T1000 (cell line): ENCODE measurements around the gene KIF3A.
"Not testable (repeated sequence)": the region's sequence is repeated elsewhere in the genome, so short reads cannot be mapped to it uniquely, and the experiment has no call there.

ENCODE experiments used
- DNase-seq: peaks from one replicate; lab custom pipeline; 2025; ENCODE audit warnings: mixed read lengths; lab: John Stamatoyannopoulos, UW

The KIF3A gene

GRCh38 chr5:132718544-132719312, 18.6 kb downstream of the KIF3A start:
- DNase-seq, result no peak

- no peak for DNase-seq
Observed at GRCh38 chr5:132714456-132715307, 22.7 kb downstream of the KIF3A start.

- no peak for DNase-seq
Observed at GRCh38 chr5:132708645-132709044, 28.7 kb downstream of the KIF3A start.

DNA sequence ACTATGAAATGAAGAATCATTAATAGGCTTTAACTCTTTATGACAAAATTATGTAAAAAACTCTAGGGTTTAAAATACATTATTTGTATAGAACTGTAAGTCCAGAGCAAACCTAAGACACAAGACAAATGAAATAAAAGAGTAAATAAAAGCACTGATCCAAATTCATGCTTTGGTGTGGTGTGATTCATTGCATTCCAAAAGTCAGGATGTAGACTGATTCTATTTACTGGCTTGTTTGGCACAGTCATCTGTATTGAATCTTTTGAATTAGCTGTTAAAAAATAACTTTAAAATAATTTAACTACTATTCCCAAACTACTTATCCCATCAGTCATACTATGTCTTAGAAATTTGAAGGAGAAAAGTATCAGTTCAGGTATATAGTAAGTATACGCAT, 32.5 kb downstream of the KIF3A start:
- DNase-seq, result no peak

GRCh38 chr5:132695956-132696355, 41.4 kb downstream of the KIF3A start:
- no peak for DNase-seq

DNA sequence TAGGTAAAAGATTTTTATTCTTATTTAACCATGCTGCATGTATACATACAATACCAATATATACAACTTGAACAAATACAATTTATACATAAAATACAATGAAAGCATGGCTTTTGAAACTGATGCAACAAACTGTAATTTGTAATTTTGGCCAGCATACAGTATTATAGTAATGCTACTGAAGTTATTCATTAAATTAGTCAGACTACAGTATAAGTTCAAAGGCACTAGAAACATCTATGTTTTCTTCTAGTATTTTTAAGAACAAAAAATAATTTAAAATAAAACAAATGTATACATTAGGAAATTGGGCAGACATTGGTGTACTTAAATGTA, 44.7 kb downstream of the KIF3A start:
- no peak for DNase-seq

DNA sequence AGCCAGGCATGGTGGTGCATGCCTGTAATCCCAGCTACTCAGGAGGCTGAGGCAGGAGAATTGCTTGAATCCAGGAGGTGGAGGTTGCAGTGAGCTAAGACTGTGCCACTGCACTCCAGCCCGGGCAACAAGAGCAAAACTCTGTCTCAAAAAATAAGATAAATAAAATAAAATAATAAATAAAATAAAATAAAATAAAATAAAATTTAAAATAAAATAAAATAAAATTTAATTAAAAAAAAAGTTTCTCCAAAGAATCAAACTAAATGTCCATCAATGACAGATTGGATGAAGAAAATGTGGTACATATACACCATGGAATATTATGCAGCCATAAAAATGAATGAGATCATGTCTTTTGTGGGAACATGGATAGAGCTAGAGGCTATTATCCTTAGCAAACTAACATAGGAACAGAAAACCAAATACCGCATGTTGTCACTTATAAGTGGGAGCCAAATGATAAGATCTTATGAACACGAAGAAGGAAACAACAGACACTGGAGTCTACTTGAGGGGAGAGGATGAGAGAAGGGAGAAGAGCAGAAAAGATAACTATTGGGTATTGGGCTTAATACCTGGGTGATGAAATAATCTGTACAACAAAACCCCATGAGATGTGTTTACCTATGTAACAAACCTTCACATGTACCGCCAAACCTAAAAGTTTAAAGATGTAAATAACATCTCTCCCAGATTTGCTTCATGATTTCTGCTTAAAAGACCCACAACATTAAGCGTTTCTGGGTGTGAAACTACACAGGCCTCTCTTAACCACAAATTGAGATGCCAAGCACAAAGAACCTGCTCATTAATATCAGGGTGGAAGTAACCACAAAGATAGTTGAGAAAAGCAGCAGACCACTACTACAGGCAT, 45.4 kb downstream of the KIF3A start:
- not testable (repeated sequence) for DNase-seq

GRCh38 chr5:132690156-132690555, 47.2 kb downstream of the KIF3A start:
- DNase-seq, result no peak

DNA sequence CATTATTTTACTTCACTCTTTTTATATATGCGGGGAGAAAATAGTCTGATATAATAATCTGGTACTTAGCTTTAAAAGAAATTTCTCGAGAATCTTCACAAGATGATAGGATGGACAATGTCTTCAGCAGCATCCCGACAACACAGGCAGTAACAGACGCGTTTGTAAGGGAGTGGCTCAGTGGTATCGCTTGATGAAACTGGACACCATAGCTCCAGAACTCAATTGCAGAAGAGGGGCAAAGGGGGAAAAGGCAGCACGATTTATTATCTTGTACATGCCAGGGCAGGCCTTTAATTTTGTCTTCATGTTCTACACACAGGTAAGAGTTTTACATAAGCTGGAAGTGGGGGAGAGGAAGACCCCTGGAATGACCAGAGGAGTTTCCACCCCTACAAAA, 47.8 kb downstream of the KIF3A start:
- no peak for DNase-seq

GRCh38 chr5:132688536-132689339, 48.6 kb downstream of the KIF3A start:
- no peak for DNase-seq

DNA sequence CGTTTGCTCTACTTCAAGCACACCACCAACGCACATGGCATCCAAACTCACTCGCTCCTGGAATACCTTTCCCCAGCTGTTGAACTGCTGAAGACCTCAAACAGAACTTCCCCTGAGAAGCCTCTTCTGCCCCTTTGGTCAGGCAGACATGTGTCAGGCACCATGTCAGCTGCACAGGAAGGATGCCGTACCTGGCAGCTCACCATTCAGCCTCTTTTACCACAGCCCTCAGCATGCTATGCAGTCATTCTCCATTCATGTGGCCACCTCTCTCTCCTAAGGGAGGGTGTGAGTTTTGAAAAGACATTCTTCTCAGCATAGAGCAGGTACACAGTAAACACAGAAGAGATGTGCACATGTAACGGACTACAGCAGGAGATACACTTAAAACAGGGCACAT, 49.4 kb downstream of the KIF3A start:
- DNase-seq, result no peak

DNA sequence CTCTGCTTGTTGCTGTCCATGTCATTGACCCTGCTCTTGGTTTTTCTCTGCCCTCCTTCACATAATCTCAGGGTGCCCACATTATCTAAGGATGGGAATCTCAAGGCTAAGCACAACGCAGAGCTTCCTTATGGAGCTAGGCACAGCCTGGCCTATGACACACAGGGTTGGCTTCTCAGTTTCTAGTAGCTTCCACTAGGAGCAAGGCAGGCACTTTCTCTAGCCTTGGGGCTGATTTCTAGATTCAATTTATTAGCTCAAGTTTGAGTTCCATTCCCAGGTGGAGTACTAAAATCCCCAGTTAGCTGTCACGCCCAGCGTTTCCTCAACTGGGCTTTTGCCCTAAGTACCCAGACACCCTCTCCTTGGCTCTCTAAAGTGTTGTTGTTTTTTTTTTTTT, 51.2 kb downstream of the KIF3A start:
- no peak for DNase-seq

GRCh38 chr5:132684922-132685720, 52.2 kb downstream of the KIF3A start:
- DNase-seq, result no peak

- DNase-seq, result no peak
Observed at GRCh38 chr5:132684491-132684890, 52.9 kb downstream of the KIF3A start.

GRCh38 chr5:132681983-132682382, 55.4 kb downstream of the KIF3A start:
- no peak for DNase-seq

- no peak for DNase-seq
Observed at GRCh38 chr5:132681476-132681831, 55.9 kb downstream of the KIF3A start.

GRCh38 chr5:132680780-132681475, 56.4 kb downstream of the KIF3A start:
- no peak for DNase-seq

- no peak for DNase-seq
Observed at GRCh38 chr5:132679717-132680380, 57.5 kb downstream of the KIF3A start.

DNA sequence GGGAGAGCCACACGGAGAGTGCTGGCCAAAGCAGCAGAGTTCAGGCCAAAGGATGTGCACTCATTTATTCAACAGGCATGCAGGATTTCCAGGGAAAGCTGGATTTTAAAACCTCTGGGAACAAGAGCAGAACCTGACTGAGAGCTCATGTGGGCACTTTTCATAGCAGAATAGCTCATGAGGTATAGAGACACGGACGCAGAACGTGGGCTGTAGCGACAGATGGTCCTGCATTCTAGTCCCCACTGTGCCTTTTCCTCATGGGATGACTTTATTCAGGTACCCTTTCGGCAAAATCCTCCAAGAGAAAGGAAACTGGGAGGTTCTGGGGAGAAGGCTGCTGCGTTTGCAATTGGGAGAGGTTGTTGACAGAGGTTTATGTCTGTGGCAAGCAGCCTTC, 58.2 kb downstream of the KIF3A start:
- DNase-seq, result no peak

DNA sequence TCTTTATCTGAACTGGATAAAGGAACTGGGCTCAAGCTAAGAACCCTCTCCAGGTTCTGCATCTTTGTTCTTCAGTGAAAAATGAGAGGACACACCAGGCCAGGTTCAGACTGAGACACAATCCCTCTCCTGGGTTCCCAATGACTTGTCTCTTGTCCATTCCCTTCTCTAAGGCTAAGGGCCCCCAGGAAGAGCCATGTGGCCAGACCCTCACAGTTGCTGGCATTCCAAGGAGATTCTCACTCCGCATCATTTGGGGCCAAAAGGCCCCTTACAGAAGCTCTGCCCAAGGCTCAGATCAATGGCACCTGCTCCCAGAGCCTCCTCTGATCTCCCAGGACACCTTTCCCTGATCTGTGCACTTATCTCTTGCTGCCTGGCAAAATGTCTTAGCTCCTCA, 58.6 kb downstream of the KIF3A start:
- no peak for DNase-seq
